ENCODE measurements around the gene CYP46A1.

CYP46A1 gene

DNA sequence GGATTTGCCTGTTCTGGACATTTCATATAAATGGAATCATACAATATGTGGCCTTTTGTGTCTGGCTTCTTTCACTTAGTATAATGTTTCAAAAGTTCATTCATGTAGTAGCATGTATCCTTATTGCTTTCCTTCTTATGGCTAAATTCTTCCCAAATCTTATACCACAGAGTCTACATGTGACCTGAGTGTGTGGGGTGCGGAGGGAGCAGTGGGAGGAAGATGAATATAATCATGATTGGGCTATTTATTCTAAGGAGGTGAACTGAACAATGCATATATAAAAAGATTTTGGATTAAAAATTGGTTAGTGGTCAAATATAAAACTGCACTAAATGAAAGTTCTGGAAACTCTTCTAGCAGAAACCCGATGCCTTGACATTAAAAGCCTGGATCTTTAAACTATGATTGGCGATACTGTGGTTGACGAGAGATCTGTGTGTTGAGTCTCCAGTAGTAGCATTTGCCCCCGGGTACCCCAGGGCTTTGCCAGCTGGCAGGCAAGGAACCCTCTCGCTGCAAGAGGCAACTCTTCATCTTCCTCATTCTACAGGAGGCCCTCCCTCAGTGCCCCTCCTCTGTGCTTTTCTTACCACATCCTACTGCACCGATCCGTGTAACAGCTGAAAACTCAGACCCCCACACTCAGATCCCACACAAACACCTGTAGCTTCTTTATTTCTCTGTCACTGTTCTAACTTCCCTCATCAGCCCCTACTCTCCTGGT is 2.6 kb downstream of the CYP46A1 start:
- Histone ChIP-seq H3K4me1 (ENCODE audit: low read depth, poor library complexity, severe bottlenecking) (peaks cover 5% of the 10 kb centered on the region), H3K27ac (no peak overlapping the region), H4K20me1 (ENCODE audit: insufficient read depth) (no peaks in the 10 kb centered on the region), H3K36me3 (ENCODE audit: insufficient read depth) (no peaks in the 10 kb centered on the region), H3K4me2 (no peak overlapping the region), H2AFZ (ENCODE audit: low read depth) (no peak overlapping the region), H3K4me3 (IDR thresholded peaks at IDR 0.05; ENCODE audit: insufficient read depth, low read depth, low read length) (no peak overlapping the region), H3K27me3 (ENCODE audit: insufficient read depth, low read depth) (no peaks in the 10 kb centered on the region), H3K9ac (no peak overlapping the region), H3K79me2 (ENCODE audit: insufficient read depth, low read depth) (no peaks in the 10 kb centered on the region)
- TF ChIP-seq, protein P1, sequence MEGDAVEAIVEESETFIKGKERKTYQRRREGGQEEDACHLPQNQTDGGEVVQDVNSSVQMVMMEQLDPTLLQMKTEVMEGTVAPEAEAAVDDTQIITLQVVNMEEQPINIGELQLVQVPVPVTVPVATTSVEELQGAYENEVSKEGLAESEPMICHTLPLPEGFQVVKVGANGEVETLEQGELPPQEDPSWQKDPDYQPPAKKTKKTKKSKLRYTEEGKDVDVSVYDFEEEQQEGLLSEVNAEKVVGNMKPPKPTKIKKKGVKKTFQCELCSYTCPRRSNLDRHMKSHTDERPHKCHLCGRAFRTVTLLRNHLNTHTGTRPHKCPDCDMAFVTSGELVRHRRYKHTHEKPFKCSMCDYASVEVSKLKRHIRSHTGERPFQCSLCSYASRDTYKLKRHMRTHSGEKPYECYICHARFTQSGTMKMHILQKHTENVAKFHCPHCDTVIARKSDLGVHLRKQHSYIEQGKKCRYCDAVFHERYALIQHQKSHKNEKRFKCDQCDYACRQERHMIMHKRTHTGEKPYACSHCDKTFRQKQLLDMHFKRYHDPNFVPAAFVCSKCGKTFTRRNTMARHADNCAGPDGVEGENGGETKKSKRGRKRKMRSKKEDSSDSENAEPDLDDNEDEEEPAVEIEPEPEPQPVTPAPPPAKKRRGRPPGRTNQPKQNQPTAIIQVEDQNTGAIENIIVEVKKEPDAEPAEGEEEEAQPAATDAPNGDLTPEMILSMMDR (conservative IDR thresholded peaks at IDR 0.05; ENCODE audit: low read depth, low read length), result no peak

DNA sequence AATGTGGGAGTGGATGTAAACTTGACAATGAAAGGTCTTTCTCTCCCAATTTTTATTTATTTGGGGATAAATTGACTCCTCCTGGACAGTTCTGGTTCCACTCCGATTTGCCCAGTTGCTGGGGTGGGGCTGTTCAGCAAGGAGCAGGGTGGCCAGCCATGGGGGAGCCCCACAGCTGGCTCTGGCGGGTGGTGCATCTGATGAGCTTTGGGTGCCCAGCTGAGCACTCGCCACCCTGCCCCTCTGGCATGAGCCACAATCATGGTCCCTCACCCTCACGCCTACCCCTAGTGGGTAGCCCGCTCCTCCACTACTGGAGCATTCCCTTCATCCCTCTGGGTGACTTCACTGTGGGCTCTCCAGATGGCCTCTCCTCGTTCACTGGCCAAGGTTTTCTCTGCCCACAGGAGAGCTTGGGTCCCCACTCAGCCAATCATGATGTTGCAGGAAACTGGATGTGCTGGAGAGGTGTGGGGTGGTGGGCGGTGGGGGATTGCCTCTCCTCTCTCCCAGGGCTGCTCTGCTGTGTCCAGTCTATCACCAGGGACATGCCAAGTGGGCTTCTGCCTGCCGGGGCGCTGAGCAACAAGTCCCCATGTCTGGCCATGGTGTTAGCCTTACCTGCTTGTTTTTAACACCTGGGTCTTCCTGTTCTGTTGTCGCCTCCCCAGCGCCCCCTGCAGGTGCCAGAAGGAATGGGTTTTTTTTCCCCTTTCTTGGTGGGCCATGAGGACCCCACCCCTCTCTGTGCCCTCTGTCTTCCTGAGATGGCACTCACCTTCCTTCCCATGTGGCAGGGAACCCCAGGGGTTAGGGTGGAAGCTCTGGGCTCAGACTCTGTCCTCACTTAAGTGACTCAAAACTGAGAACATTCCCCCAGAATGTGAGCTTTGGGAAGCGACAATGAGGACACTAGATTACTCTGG is 3.4 kb downstream of the CYP46A1 start:
- Histone ChIP-seq H4K20me1 (ENCODE audit: insufficient read depth) (no peaks in the 10 kb centered on the region), H3K4me1 (ENCODE audit: low read depth, poor library complexity, severe bottlenecking) (peaks cover 1% of the 10 kb centered on the region), H3K9ac (no peak overlapping the region), H3K36me3 (ENCODE audit: insufficient read depth) (no peaks in the 10 kb centered on the region), H2AFZ (ENCODE audit: low read depth) (no peak overlapping the region), H3K79me2 (ENCODE audit: insufficient read depth, low read depth) (no peaks in the 10 kb centered on the region), H3K27me3 (ENCODE audit: insufficient read depth, low read depth) (no peaks in the 10 kb centered on the region), H3K27ac (no peak overlapping the region), H3K4me3 (IDR thresholded peaks at IDR 0.05; ENCODE audit: insufficient read depth, low read depth, low read length) (no peak overlapping the region), H3K4me2 (no peak overlapping the region)
- TF ChIP-seq, protein P1 (conservative IDR thresholded peaks at IDR 0.05; ENCODE audit: low read depth, low read length), result peak; percentile 94

DNA sequence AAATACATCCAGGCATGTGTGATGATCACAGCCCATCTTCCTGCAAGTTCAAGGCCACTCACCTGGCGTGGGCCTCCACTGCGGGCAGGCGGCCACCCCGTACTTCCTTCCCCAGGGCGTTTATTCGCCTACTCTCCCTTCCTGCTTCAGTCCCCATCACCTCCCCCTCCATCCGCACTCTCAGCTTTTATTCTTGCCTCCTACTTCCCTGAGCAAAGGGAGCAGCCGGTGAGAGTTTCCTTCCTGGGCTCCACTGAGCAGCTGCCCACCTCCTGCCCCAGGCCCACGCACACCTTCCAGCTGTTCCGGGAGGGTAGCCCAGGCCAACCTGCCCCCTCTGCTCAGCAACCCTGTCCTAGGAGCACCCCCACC is 4.1 kb downstream of the CYP46A1 start:
- no peak overlapping the region for H2AFZ ChIP-seq (ENCODE audit: low read depth)
- TF ChIP-seq, protein P1 (conservative IDR thresholded peaks at IDR 0.05; ENCODE audit: low read depth, low read length), result no peak; the same call in 1 of the 2 replicates
- H3K79me2 ChIP-seq (ENCODE audit: insufficient read depth, low read depth), result no peaks in the 10 kb centered on the region
- no peak overlapping the region for H3K4me2 ChIP-seq
- no peaks in the 10 kb centered on the region for H4K20me1 ChIP-seq (ENCODE audit: insufficient read depth)
- no peak overlapping the region for H3K4me3 ChIP-seq (IDR thresholded peaks at IDR 0.05; ENCODE audit: insufficient read depth, low read depth, low read length)
- no peak overlapping the region for H3K27ac ChIP-seq
- H3K9ac ChIP-seq, result no peak overlapping the region
- no peaks in the 10 kb centered on the region for H3K27me3 ChIP-seq (ENCODE audit: insufficient read depth, low read depth)
- H3K36me3 ChIP-seq (ENCODE audit: insufficient read depth), result no peaks in the 10 kb centered on the region
- no peaks in the 10 kb centered on the region for H3K4me1 ChIP-seq (ENCODE audit: low read depth, poor library complexity, severe bottlenecking)

DNA sequence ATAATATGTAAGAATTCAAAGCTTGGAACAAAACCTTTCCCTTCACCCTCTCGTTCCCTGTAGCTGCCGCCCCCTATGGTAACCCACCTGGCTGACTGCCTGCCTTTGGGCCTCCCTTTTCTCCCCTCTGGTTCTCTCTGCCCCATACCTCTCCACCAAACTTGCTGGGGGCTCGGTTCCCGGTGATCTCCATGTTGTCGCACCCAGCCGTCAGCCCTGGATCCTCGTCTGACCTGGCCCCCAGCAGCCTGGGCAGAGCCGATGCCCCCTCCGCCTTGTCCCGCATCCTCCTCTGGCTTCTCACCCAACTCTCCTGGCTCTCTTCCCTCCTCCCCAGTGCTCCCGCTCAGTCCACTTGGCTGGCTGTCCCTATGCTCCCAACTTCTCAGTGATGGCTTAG is 4.5 kb downstream of the CYP46A1 start:
- H3K4me1 ChIP-seq (ENCODE audit: low read depth, poor library complexity, severe bottlenecking), result no peaks in the 10 kb centered on the region
- no peak overlapping the region for H2AFZ ChIP-seq (ENCODE audit: low read depth)
- H3K4me3 ChIP-seq (IDR thresholded peaks at IDR 0.05; ENCODE audit: insufficient read depth, low read depth, low read length), result no peak overlapping the region
- H3K27me3 ChIP-seq (ENCODE audit: insufficient read depth, low read depth), result no peaks in the 10 kb centered on the region
- H4K20me1 ChIP-seq (ENCODE audit: insufficient read depth), result no peaks in the 10 kb centered on the region
- TF ChIP-seq, protein P1 (conservative IDR thresholded peaks at IDR 0.05; ENCODE audit: low read depth, low read length), result no peak
- no peak overlapping the region for H3K4me2 ChIP-seq
- no peak overlapping the region for H3K9ac ChIP-seq
- no peaks in the 10 kb centered on the region for H3K79me2 ChIP-seq (ENCODE audit: insufficient read depth, low read depth)
- H3K36me3 ChIP-seq (ENCODE audit: insufficient read depth), result no peaks in the 10 kb centered on the region
- no peak overlapping the region for H3K27ac ChIP-seq

Data from KMS-11 (cell line).